ENCODE data around the gene ZCCHC24.

Gene ZCCHC24

DNA sequence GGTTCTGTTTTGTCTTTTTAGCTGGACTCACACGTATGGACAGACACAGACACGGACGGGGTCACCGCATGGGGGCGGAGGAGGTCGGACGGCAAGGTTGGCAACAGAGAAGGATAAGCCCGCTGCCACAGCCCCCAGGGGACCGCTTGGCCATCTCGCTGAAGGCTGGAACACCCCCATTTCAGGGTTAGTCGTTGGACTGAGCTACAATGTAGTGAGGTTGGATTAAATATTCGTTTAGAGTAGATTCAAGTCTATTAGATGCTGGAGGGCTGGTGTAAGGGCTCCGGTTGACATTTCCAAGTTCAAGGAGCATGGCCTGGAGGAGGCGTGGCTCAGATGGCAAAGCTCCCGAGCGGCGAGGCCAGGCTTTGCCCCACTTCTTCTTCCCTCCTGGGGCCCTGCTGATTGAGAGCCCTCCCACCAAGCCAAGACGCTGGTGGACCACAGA is 62.9 kb downstream of the ZCCHC24 start:
- no peak for DNase-seq (ENCODE audit: low read depth)

GRCh38 chr10:79381804-79382221 is 63.6 kb downstream of the ZCCHC24 start:
- DNase-seq (ENCODE audit: low read depth): no peak

- DNase-seq (ENCODE audit: low read depth): no peak
Observed at GRCh38 chr10:79380946-79381721, 64.3 kb downstream of the ZCCHC24 start.

- no peak for DNase-seq (ENCODE audit: low read depth)
Observed at GRCh38 chr10:79380125-79380945, 65.1 kb downstream of the ZCCHC24 start.

- no peak for DNase-seq (ENCODE audit: low read depth)
Observed at GRCh38 chr10:79379512-79380124, 65.8 kb downstream of the ZCCHC24 start.

DNA sequence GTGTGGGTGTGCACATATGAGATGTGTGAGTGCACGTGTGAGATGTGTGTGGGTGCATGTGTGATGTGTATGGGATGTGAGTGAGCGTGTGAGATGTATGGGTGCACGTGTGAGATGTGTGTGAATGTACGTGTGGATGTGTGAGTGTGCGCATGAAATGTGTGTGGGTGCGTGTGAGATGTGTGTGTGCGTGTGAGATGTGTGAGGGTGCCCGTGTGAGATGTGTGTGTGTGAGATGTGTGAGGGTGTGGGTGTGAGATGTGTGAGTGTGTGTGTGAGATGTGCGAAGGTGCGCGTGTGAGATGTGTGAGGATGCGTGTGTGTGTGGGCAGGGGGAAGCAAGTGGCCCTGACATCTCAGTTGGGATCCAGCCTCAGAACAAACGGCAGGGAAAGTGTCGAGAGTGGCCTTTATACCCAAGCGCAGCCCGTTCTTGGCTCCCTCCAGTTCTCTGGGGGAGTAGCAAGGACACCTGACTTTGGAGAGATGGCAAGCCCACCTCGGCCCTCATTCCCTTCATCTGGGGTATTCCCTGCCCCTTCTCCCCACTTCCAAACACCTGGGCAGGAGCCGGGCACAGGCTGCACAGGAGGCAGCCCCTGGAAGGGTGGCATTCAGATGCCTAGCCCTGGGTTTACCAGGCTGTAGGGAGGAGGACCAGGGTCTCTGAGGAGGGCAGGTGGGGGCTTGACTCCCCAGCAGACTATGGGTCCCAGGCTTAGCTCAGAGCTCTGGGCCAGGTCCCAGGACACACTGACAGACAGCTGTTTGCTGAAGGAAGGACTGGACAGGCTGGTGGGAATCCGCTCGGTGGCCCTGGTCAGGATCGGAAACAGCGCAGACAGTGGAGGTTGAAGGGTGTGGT is 66.5 kb downstream of the ZCCHC24 start:
- no peak for DNase-seq (ENCODE audit: low read depth)

- no peak for DNase-seq (ENCODE audit: low read depth)
Observed at GRCh38 chr10:79378383-79378646, 67.1 kb downstream of the ZCCHC24 start.

DNA sequence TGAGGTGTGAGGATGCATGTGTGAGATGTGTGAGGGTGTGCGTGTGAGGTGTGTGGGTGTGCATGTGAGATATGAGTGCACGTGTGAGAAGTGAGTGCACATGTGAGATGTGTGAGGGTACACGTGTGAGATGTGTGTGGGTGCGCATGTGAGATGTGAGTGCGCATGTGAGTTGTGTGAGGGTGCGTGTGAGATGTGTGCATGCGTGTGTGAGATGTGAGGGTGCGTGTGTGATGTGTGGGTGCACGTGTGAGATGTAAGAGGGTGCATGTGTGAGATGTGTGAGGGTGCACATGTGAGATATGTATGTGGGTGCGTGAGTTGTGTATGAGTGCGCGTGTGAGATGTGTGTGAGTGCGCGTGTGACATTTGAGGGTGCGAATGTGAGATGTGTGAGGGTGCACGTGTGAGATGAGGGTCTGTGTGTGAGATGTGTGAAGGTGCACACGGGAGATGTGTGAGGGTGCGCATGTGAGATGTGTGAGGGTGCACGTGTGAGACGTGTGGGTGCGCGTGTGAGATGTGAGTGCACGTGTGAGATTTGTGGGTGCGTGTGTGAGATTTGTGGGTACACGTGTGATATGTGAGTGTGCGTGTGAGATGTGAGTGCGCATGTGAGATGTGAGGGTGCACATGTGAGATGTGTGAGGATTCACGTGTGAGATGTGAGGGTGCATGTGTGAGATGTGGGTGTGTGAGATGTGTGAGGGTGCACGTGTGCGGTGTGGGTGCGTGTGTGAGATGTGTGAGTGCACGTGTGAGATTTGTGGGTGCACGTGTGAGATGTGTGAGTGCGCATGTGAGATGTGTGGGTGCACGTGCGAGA is 67.7 kb downstream of the ZCCHC24 start:
- no peak for DNase-seq (ENCODE audit: low read depth)

DNA sequence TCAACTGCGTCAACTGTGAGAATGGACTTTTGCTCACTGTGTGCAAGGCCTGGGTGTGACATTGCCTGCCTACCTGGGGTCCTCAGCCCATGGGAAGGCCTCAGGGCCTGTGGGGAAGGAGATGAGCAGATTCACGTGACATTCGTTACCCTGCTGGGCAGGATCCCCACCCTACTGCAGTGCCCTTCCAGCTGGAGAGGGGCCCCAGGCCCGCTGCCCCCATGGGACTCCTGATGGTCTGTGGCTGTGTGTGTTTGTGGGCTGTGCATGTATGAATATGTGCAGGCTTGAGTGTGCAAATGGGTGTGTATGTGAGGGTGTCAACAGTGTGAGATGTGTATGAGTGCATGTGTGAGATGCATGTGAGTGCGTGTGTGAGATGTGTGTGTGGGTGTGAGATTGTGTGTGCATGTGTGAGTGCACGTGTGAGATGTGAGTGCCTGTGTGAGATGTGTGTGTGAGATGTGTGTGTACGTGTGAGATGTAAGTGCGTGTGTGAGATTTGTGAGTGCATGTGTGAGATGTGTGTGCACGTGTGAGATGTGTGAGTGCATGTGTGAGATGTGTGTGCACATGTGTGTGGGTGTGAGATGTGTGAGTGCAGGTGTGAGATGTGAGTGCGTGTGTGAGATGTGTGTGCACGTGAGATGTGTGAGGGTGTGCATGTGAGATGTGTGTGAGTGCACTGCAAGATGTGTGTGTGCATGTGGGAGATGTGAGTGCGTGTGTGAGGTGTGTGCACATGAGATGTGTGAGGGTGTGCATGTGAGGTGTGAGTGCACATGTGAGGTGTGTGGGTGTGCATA is 68.5 kb downstream of the ZCCHC24 start:
- no peak for DNase-seq (ENCODE audit: low read depth)

- DNase-seq (ENCODE audit: low read depth): no peak
Observed at GRCh38 chr10:79376078-79376628, 69.3 kb downstream of the ZCCHC24 start.

GRCh38 chr10:79375321-79376077 is 69.9 kb downstream of the ZCCHC24 start:
- DNase-seq (ENCODE audit: low read depth): no peak

GRCh38 chr10:79374312-79375191 is 70.9 kb downstream of the ZCCHC24 start:
- no peak for DNase-seq (ENCODE audit: low read depth)

GRCh38 chr10:79372871-79373270 is 72.6 kb downstream of the ZCCHC24 start:
- DNase-seq (ENCODE audit: low read depth): no peak

DNA sequence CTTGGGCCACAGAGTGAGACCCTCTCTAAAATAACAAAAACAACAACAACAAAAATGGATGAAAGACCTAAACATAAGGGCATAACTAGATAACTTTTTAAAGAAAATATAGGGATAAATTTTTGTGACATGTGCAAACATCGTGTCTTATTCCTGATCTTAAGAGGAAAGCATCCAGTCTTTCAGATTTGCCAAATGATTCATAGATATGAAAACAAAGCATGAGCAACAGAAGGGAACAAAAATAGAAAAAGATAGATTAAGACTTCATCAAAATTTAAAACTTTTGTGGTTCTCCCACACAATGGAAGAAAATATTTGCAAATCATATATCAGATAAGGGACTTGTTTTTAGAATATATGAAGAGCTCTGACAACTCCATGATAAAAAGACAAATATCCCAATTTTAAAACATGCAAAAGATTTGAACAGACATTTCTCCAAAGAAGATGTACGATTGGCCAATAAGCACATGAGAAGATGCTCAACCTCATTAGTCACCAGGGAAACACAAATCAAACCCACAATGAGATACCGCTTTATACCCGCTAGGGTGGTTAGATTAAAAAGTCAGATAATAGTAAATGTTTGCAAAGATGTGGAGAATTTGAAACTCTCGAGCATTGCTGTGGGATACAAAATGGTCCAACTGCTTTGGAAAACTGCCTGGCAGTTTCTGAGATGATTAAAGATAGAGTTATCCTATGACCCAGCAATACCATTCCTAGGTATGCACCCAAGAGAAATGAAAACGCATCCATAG is 77.8 kb downstream of the ZCCHC24 start:
- DNase-seq (ENCODE audit: low read depth): no peak

DNA sequence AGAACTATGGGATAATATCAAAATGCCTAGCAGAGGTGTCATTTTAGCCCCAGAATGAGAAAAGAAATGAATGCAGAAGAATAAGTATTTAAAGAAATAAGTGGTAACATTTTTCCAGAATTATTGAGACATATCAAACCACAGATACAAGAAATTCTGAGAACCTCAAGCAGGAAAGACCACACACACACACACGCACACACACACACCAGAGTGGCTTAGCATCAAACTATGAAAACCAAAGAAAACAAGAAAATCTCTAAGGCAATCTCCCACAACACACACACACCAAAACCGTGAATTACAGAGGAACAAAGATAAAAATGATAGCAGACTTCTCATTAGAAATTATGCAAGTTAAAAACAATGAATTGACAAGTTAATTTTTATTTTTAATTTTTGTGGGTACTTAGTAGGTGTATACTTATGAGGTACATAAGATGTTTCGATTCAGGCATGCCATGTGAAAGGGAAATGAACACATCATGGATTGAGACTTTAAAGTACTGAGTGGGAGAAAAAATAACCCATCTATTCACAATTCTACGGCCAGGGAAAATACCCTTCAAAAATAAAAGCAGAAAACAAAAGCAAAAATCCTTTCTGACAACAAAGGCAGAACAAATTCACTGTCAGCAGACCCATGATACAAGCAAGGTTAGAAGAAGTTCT is 83.6 kb downstream of the ZCCHC24 start:
- DNase-seq (ENCODE audit: low read depth): no peak

DNA sequence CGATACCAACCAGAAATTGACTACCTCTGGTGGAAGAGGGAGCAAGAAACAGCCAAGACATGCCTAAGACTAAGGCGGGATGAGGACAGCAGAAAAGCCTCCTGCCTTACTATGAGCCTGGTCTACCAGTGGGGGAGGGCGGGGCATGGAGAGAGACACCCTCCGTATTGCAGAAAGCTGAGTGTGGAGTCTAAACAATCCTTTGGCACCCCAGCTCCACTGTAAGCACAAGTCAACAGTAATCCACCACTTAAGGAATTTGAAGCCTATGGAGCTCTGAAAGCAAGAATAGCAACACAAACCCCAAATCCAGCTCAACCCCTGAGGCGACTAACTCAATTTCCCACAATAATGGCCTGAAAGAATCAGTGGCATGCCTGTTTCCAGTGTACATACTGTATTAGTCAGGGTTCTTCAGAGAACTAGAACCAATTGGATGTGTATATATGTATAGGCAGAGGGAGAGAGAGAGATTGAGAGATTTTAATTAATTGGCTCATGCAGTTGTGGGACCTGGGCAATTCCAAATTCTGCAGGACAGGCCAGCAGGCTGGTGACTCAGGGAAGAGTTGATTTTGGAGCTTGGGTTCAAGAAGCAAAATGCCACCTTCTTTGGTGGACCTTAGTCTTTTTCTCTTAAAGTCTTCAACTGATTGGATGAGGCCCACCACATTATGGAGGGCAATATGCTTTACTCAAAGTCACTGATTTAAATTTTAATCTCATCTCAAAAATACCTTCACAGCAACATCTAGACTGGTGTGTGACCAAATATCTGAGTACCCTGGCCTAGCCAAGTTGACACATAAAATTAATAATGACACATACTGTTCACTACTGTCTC is 84.7 kb downstream of the ZCCHC24 start:
- no peak for DNase-seq (ENCODE audit: low read depth)

All from CMK (cell line).